H9 (cell line): Measurements from ENCODE around the gene POLR3C. TPM values are rescaled to one million over a fixed set of nuclear protein-coding genes. Genes with fewer than 3 reads are reported as not detected.

Source experiments
- DNase-seq: peaks from one replicate; pipeline ENCODE4 v3.0.0-alpha.2; 2017
- H2AFZ ChIP-seq: one replicate; pipeline ENCODE4 v1.6.1; 2013; ENCODE audit warnings: mild to moderate bottlenecking, low read length, control low read depth, moderate library complexity
- H2AK5ac ChIP-seq: 2 replicates; pipeline ENCODE4 v1.6.1; 2013; ENCODE audit warnings: low read length, control low read depth, mixed read lengths; ENCODE audit not compliant: insufficient read length
- H2BK120ac ChIP-seq: one replicate; pipeline ENCODE4 v1.6.1; 2013; ENCODE audit warnings: low read depth, mild to moderate bottlenecking, low read length, control low read depth, inconsistent platforms; ENCODE audit not compliant: poor library complexity, severe bottlenecking
- H2BK12ac ChIP-seq: 2 replicates; pipeline ENCODE4 v1.6.1; 2013; ENCODE audit warnings: low read length, control low read depth, mixed read lengths, low read depth; ENCODE audit not compliant: insufficient read length
- H2BK15ac ChIP-seq: 2 replicates; pipeline ENCODE4 v1.6.1; 2013; ENCODE audit warnings: low read depth, low read length, control low read depth
- H2BK20ac ChIP-seq: one replicate; pipeline ENCODE4 v1.6.1; 2013; ENCODE audit warnings: low read depth, mild to moderate bottlenecking, low read length, control low read depth, inconsistent platforms; ENCODE audit not compliant: poor library complexity, severe bottlenecking
- H2BK5ac ChIP-seq: 2 replicates; pipeline ENCODE4 v1.6.1; 2013; ENCODE audit warnings: low read length, control low read depth, mixed read lengths; ENCODE audit not compliant: insufficient read length
- H3K14ac ChIP-seq: 2 replicates; pipeline ENCODE4 v1.6.1; 2013; ENCODE audit warnings: low read length, control low read depth; ENCODE audit not compliant: insufficient read depth
- H3K18ac ChIP-seq: 2 replicates; pipeline ENCODE4 v1.6.1; 2013; ENCODE audit warnings: low read depth, mild to moderate bottlenecking, mixed read lengths, low read length, control low read depth; ENCODE audit not compliant: insufficient read length
- H3K23ac ChIP-seq: 2 replicates; pipeline ENCODE4 v1.6.1; 2013; ENCODE audit warnings: low read length, control low read depth, mixed read lengths, low read depth; ENCODE audit not compliant: insufficient read length
- H3K23me2 ChIP-seq: 2 replicates; pipeline ENCODE4 v1.6.1; 2013; ENCODE audit warnings: low read depth, mild to moderate bottlenecking, mixed read lengths, low read length, control low read depth; ENCODE audit not compliant: insufficient read length, poor library complexity, severe bottlenecking
- H3K27ac ChIP-seq: 2 replicates; pipeline ENCODE4 v1.5.1; 2013; ENCODE audit warnings: low read length, control low read depth, mixed read lengths, low read depth; ENCODE audit not compliant: insufficient read length
- H3K27me3 ChIP-seq: 2 replicates; pipeline ENCODE4 v1.6.1; 2013; ENCODE audit warnings: low read length, control low read depth, inconsistent platforms; ENCODE audit not compliant: insufficient read depth
- H3K4ac ChIP-seq: 2 replicates; pipeline ENCODE4 v1.6.1; 2013; ENCODE audit warnings: low read depth, mild to moderate bottlenecking, control low read depth, inconsistent platforms, low read length, moderate library complexity
- H3K4me1 ChIP-seq: 2 replicates; pipeline ENCODE4 v1.6.1; 2013; ENCODE audit warnings: low read length, control low read depth, inconsistent platforms; ENCODE audit not compliant: insufficient read depth
- H3K4me2 ChIP-seq: 2 replicates; pipeline ENCODE4 v1.6.1; 2013; ENCODE audit warnings: low read length, control low read depth, mixed read lengths; ENCODE audit not compliant: insufficient read length, insufficient read depth
- H3K56ac ChIP-seq: 2 replicates; pipeline ENCODE4 v1.6.1; 2013; ENCODE audit warnings: low read depth, mild to moderate bottlenecking, mixed read lengths, low read length, control low read depth; ENCODE audit not compliant: insufficient read length
- H3K79me1 ChIP-seq: 2 replicates; pipeline ENCODE4 v1.6.1; 2013; ENCODE audit warnings: low read depth, mild to moderate bottlenecking, moderate library complexity, low read length, control low read depth, inconsistent platforms; ENCODE audit not compliant: insufficient read depth, poor library complexity, severe bottlenecking
- H3K79me2 ChIP-seq: 2 replicates; pipeline ENCODE4 v1.6.1; 2013; ENCODE audit warnings: low read length, control low read depth, inconsistent platforms; ENCODE audit not compliant: insufficient read depth
- H3K9ac ChIP-seq: 2 replicates; pipeline ENCODE4 v1.6.1; 2013; ENCODE audit warnings: low read length, control low read depth, mixed read lengths; ENCODE audit not compliant: insufficient read length; ENCODE audit errors: extremely low read depth
- H3K9me3 ChIP-seq: one replicate; pipeline ENCODE4 v1.6.1; 2013; ENCODE audit warnings: low read depth, low read length, inconsistent platforms; ENCODE audit not compliant: control insufficient read depth
- H3T11ph ChIP-seq: one replicate; pipeline ENCODE4 v1.6.1; 2013; ENCODE audit warnings: mild to moderate bottlenecking, low read length, control low read depth, inconsistent platforms
- H4K20me1 ChIP-seq: one replicate; pipeline ENCODE4 v1.6.1; 2013; ENCODE audit not compliant: control insufficient read depth, insufficient read length, insufficient read depth
- H4K5ac ChIP-seq: 2 replicates; pipeline ENCODE4 v1.6.1; 2013; ENCODE audit warnings: low read depth, mild to moderate bottlenecking, mixed read lengths, low read length, control low read depth; ENCODE audit not compliant: insufficient read length
- H4K8ac ChIP-seq: replicated peaks from 2 replicates; pipeline ENCODE4 v1.6.1; 2013; ENCODE audit warnings: low read length, control low read depth, mixed read lengths, low read depth; ENCODE audit not compliant: insufficient read length
- H4K91ac ChIP-seq: 2 replicates; pipeline ENCODE4 v1.6.1; 2013; ENCODE audit warnings: low read depth, mild to moderate bottlenecking, moderate library complexity, mixed read lengths, low read length, control low read depth; ENCODE audit not compliant: insufficient read length
- H3K27ac Mint-ChIP-seq, 3 experiments: 2 replicates in 2 of 3; 3 replicates in 1 of 3; pipeline ENCODE4 v1.8.0; 2020 to 2021; ENCODE audit warnings: mixed read lengths in 3 of 3, mild to moderate bottlenecking in 1 of 3, moderate library complexity in 1 of 3
- H3K27me3 Mint-ChIP-seq: 2 replicates; pipeline ENCODE4 v1.8.0; 2021; ENCODE audit warnings: low read depth, mild to moderate bottlenecking, moderate library complexity, mixed read lengths
- H3K36me3 Mint-ChIP-seq, 3 experiments: 2 replicates in 2 of 3; 3 replicates in 1 of 3; pipeline ENCODE4 v1.8.0; 2020 to 2021; ENCODE audit warnings: low read depth in 3 of 3, mixed read lengths in 3 of 3; ENCODE audit not compliant: insufficient read depth in 1 of 3
- H3K4me1 Mint-ChIP-seq, 2 experiments: 2 replicates each; pipeline ENCODE4 v1.8.0; 2020; ENCODE audit warnings: mixed read lengths in 2 of 2
- H3K4me3 Mint-ChIP-seq, 2 experiments: 2 replicates in 1 of 2; 3 replicates in 1 of 2; pipeline ENCODE4 v1.8.0; 2020 to 2021; ENCODE audit warnings: mild to moderate bottlenecking in 2 of 2, mixed read lengths in 2 of 2, moderate library complexity in 1 of 2
- H3K9me3 Mint-ChIP-seq, 2 experiments: 2 replicates in 1 of 2; 3 replicates in 1 of 2; pipeline ENCODE4 v1.8.0; 2020; ENCODE audit warnings: mild to moderate bottlenecking in 2 of 2, mixed read lengths in 2 of 2, moderate library complexity in 1 of 2
- WGBS: extraction: QIAGEN DNeasy Blood & Tissue Kit; methylation state at CpG from one replicate; pipeline ENCODE4 v1.1.7; 2013; ENCODE audit warnings: missing lambda C conversion rate, low lambda C conversion rate, mixed read lengths; ENCODE audit not compliant: insufficient read length; ENCODE audit errors: extremely low coverage; 5-methylcytosine and 5-hydroxymethylcytosine counted together
- total RNA-seq: library from RNA; stranded (reverse); gene quantifications from 2 replicates; pipeline ENCODE4 v1.2.1, GENCODE V29; 2021
- TF ChIP-seq, protein P1 (sequence below): fragments of 200-600 bp; sonication (generic); conservative IDR thresholded peaks from 3 replicates; pipeline ENCODE4 v1.8.0; 2021; ENCODE audit warnings: antibody characterized with exemption, mild to moderate bottlenecking

Gene POLR3C
- total RNA-seq, 1 experiment from 2014 or later: 37.2 TPM

DNA sequence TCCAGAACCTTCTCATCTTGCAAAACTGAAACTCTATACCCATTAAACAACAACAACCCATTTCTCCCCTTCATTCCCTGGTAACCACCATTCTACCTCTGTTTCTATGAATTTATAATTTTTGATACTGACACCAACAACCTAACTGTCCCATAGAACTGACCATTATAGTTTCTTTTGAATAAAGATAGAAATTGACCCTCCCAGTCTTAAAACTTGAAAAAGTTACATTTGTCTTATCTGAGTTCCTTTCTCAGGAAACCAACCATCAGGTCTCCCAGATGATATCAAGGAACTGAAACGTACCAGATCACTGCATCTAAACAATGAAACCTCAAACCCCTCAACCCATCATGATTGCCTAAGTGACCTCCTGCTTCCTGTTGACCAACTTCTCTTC is 27.2 kb upstream of the POLR3C start:
- Histone ChIP-seq H3K23ac (no peak overlapping the region), H2BK12ac (no peak overlapping the region), H3K23me2 (no peaks in the 10 kb centered on the region), H3K18ac (no peak overlapping the region), H4K91ac (no peak overlapping the region), H3K9me3 (peaks cover 10% of the 10 kb centered on the region), H2BK120ac (no peak overlapping the region), H2BK20ac (no peak overlapping the region), H3K56ac (no peak overlapping the region), H3K79me1 (no peaks in the 10 kb centered on the region), H3K9ac (no peak overlapping the region), H3K4ac (no peak overlapping the region), H3T11ph (no peak overlapping the region), H2BK5ac (no peak overlapping the region), H4K5ac (no peak overlapping the region), H3K27me3 (no peaks in the 10 kb centered on the region), H4K8ac (no peak overlapping the region), H3K14ac (no peak overlapping the region), H3K27ac (no peak overlapping the region), H2BK15ac (no peak overlapping the region), H2AK5ac (no peak overlapping the region), H3K4me1 (no peaks in the 10 kb centered on the region), H3K4me2 (no peak overlapping the region), H4K20me1 (no peaks in the 10 kb centered on the region), H2AFZ (no peak overlapping the region), H3K79me2 (no peaks in the 10 kb centered on the region; the same call in 1 of the 2 replicates)
- Mint-ChIP-seq H3K4me1 (peaks cover 0 to 5% of the 10 kb centered on the region in 2 experiments; a peak in 2 of 4 replicates), H3K9me3 (peaks cover 16 to 24% of the 10 kb centered on the region in 2 experiments), H3K27ac (no peak overlapping the region), H3K36me3 (peaks cover 17 to 39% (median 24%) of the 10 kb centered on the region in 3 experiments), H3K27me3 (no peaks in the 10 kb centered on the region), H3K4me3 (no peak overlapping the region)
- no CpG with 5 or more reads among the region's 1 CpG for WGBS
- TF ChIP-seq, protein P1, sequence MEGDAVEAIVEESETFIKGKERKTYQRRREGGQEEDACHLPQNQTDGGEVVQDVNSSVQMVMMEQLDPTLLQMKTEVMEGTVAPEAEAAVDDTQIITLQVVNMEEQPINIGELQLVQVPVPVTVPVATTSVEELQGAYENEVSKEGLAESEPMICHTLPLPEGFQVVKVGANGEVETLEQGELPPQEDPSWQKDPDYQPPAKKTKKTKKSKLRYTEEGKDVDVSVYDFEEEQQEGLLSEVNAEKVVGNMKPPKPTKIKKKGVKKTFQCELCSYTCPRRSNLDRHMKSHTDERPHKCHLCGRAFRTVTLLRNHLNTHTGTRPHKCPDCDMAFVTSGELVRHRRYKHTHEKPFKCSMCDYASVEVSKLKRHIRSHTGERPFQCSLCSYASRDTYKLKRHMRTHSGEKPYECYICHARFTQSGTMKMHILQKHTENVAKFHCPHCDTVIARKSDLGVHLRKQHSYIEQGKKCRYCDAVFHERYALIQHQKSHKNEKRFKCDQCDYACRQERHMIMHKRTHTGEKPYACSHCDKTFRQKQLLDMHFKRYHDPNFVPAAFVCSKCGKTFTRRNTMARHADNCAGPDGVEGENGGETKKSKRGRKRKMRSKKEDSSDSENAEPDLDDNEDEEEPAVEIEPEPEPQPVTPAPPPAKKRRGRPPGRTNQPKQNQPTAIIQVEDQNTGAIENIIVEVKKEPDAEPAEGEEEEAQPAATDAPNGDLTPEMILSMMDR: no peak
- no peak for DNase-seq
